ENCODE measurements around the gene CDK14.

The CDK14 gene

GRCh38 chr7:91088156-91088555 is 492.0 kb downstream of the CDK14 start:
- H3K27ac ChIP-seq (ENCODE audit: low read depth, low read length, severe bottlenecking): no peak overlapping the region
- no peaks in the 10 kb centered on the region for H3K36me3 ChIP-seq (ENCODE audit: control insufficient read depth, insufficient read depth, low read length)
- no peaks in the 10 kb centered on the region for H3K9me3 ChIP-seq (ENCODE audit: control insufficient read depth, low read length)
- WGBS, 2 experiments (ENCODE audit: insufficient coverage in 2 of 2): 56 to 64% methylated on average over 1 of the region's 1 CpG
- H3K4me1 ChIP-seq (ENCODE audit: control insufficient read depth, insufficient read depth, low read length, poor library complexity, severe bottlenecking): no peaks in the 10 kb centered on the region
- H3K4me3 ChIP-seq (ENCODE audit: extremely low read depth, insufficient read depth, low read length, poor library complexity, severe bottlenecking): no peak overlapping the region

- WGBS, 2 experiments (ENCODE audit: insufficient coverage in 2 of 2): no CpG with 5 or more reads among the region's 1 CpG
- Histone ChIP-seq H3K36me3 (ENCODE audit: control insufficient read depth, insufficient read depth, low read length) (no peaks in the 10 kb centered on the region), H3K4me3 (ENCODE audit: extremely low read depth, insufficient read depth, low read length, poor library complexity, severe bottlenecking) (no peak overlapping the region), H3K27ac (ENCODE audit: low read depth, low read length, severe bottlenecking) (no peak overlapping the region), H3K4me1 (ENCODE audit: control insufficient read depth, insufficient read depth, low read length, poor library complexity, severe bottlenecking) (no peaks in the 10 kb centered on the region), H3K9me3 (ENCODE audit: control insufficient read depth, low read length) (no peaks in the 10 kb centered on the region)
Measured at GRCh38 chr7:91088691-91089090, 492.6 kb downstream of the CDK14 start.

- Histone ChIP-seq H3K4me3 (ENCODE audit: extremely low read depth, insufficient read depth, low read length, poor library complexity, severe bottlenecking) (no peak overlapping the region), H3K4me1 (ENCODE audit: control insufficient read depth, insufficient read depth, low read length, poor library complexity, severe bottlenecking) (no peaks in the 10 kb centered on the region), H3K36me3 (ENCODE audit: control insufficient read depth, insufficient read depth, low read length) (no peaks in the 10 kb centered on the region), H3K27ac (ENCODE audit: low read depth, low read length, severe bottlenecking) (no peak overlapping the region), H3K9me3 (ENCODE audit: control insufficient read depth, low read length) (no peaks in the 10 kb centered on the region)
- 14% methylated on average over 1 of the region's 5 CpGs; no CpG with 5 or more reads in 1 of the 2 experiments for WGBS, 2 experiments (ENCODE audit: insufficient coverage in 2 of 2)
Measured at GRCh38 chr7:91089382-91089963, 493.4 kb downstream of the CDK14 start.

- WGBS, 2 experiments (ENCODE audit: insufficient coverage in 2 of 2): 100% methylated on average over 1 to 2 of the region's 7 CpGs
- Histone ChIP-seq H3K9me3 (ENCODE audit: control insufficient read depth, low read length) (no peaks in the 10 kb centered on the region), H3K4me3 (ENCODE audit: extremely low read depth, insufficient read depth, low read length, poor library complexity, severe bottlenecking) (no peak overlapping the region), H3K4me1 (ENCODE audit: control insufficient read depth, insufficient read depth, low read length, poor library complexity, severe bottlenecking) (no peaks in the 10 kb centered on the region), H3K36me3 (ENCODE audit: control insufficient read depth, insufficient read depth, low read length) (no peaks in the 10 kb centered on the region), H3K27ac (ENCODE audit: low read depth, low read length, severe bottlenecking) (no peak overlapping the region)
Measured at GRCh38 chr7:91090684-91091083, 494.6 kb downstream of the CDK14 start.

- no peak overlapping the region for H3K4me3 ChIP-seq (ENCODE audit: extremely low read depth, insufficient read depth, low read length, poor library complexity, severe bottlenecking)
- no peaks in the 10 kb centered on the region for H3K4me1 ChIP-seq (ENCODE audit: control insufficient read depth, insufficient read depth, low read length, poor library complexity, severe bottlenecking)
- 94 to 100% methylated on average over 1 to 2 of the region's 4 CpGs for WGBS, 2 experiments (ENCODE audit: insufficient coverage in 2 of 2)
- H3K36me3 ChIP-seq (ENCODE audit: control insufficient read depth, insufficient read depth, low read length): no peaks in the 10 kb centered on the region
- no peaks in the 10 kb centered on the region for H3K9me3 ChIP-seq (ENCODE audit: control insufficient read depth, low read length)
- no peak overlapping the region for H3K27ac ChIP-seq (ENCODE audit: low read depth, low read length, severe bottlenecking)
Measured at GRCh38 chr7:91091631-91092030, 495.5 kb downstream of the CDK14 start.

- H3K36me3 ChIP-seq (ENCODE audit: control insufficient read depth, insufficient read depth, low read length): no peaks in the 10 kb centered on the region
- H3K9me3 ChIP-seq (ENCODE audit: control insufficient read depth, low read length): no peaks in the 10 kb centered on the region
- no peak overlapping the region for H3K4me3 ChIP-seq (ENCODE audit: extremely low read depth, insufficient read depth, low read length, poor library complexity, severe bottlenecking)
- no peak overlapping the region for H3K27ac ChIP-seq (ENCODE audit: low read depth, low read length, severe bottlenecking)
- 100% methylated on average over 3 of the region's 3 CpGs for WGBS, 2 experiments (ENCODE audit: insufficient coverage in 2 of 2)
- no peaks in the 10 kb centered on the region for H3K4me1 ChIP-seq (ENCODE audit: control insufficient read depth, insufficient read depth, low read length, poor library complexity, severe bottlenecking)
Measured at GRCh38 chr7:91093181-91093580, 497.1 kb downstream of the CDK14 start.

- no peak overlapping the region for H3K27ac ChIP-seq (ENCODE audit: low read depth, low read length, severe bottlenecking)
- 60% methylated on average over 1 of the region's 1 CpG; no CpG with 5 or more reads in 1 of the 2 experiments for WGBS, 2 experiments (ENCODE audit: insufficient coverage in 2 of 2)
Measured at GRCh38 chr7:91098566-91098965, 502.4 kb downstream of the CDK14 start.

GRCh38 chr7:91103363-91103762 is 507.2 kb downstream of the CDK14 start:
- Histone ChIP-seq H3K27ac (ENCODE audit: low read depth, low read length, severe bottlenecking) (no peak overlapping the region), H3K36me3 (ENCODE audit: control insufficient read depth, insufficient read depth, low read length) (peaks cover 6% of the 10 kb centered on the region), H3K9me3 (ENCODE audit: control insufficient read depth, low read length) (no peaks in the 10 kb centered on the region), H3K4me3 (ENCODE audit: extremely low read depth, insufficient read depth, low read length, poor library complexity, severe bottlenecking) (no peak overlapping the region), H3K4me1 (ENCODE audit: control insufficient read depth, insufficient read depth, low read length, poor library complexity, severe bottlenecking) (no peaks in the 10 kb centered on the region)
- WGBS, 2 experiments (ENCODE audit: insufficient coverage in 2 of 2): 88 to 100% methylated on average over 1 of the region's 1 CpG

More at GRCh38 chr7:91098566-91098965, 502.4 kb downstream of the CDK14 start:
- Histone ChIP-seq H3K36me3 (ENCODE audit: control insufficient read depth, insufficient read depth, low read length) (no peaks in the 10 kb centered on the region), H3K4me1 (ENCODE audit: control insufficient read depth, insufficient read depth, low read length, poor library complexity, severe bottlenecking) (no peaks in the 10 kb centered on the region), H3K9me3 (ENCODE audit: control insufficient read depth, low read length) (no peaks in the 10 kb centered on the region), H3K4me3 (ENCODE audit: extremely low read depth, insufficient read depth, low read length, poor library complexity, severe bottlenecking) (no peak overlapping the region)

- Histone ChIP-seq H3K4me3 (ENCODE audit: extremely low read depth, insufficient read depth, low read length, poor library complexity, severe bottlenecking) (no peak overlapping the region), H3K36me3 (ENCODE audit: control insufficient read depth, insufficient read depth, low read length) (peaks cover 6% of the 10 kb centered on the region), H3K27ac (ENCODE audit: low read depth, low read length, severe bottlenecking) (no peak overlapping the region), H3K4me1 (ENCODE audit: control insufficient read depth, insufficient read depth, low read length, poor library complexity, severe bottlenecking) (no peaks in the 10 kb centered on the region), H3K9me3 (ENCODE audit: control insufficient read depth, low read length) (no peaks in the 10 kb centered on the region)
- 80 to 100% methylated on average over 1 of the region's 3 CpGs for WGBS, 2 experiments (ENCODE audit: insufficient coverage in 2 of 2)
Measured at GRCh38 chr7:91107460-91107859, 511.3 kb downstream of the CDK14 start.

- H3K9me3 ChIP-seq (ENCODE audit: control insufficient read depth, low read length): no peaks in the 10 kb centered on the region
- peaks cover 10% of the 10 kb centered on the region for H3K36me3 ChIP-seq (ENCODE audit: control insufficient read depth, insufficient read depth, low read length)
- H3K4me1 ChIP-seq (ENCODE audit: control insufficient read depth, insufficient read depth, low read length, poor library complexity, severe bottlenecking): no peaks in the 10 kb centered on the region
- H3K27ac ChIP-seq (ENCODE audit: low read depth, low read length, severe bottlenecking): no peak overlapping the region
- WGBS, 2 experiments (ENCODE audit: insufficient coverage in 2 of 2): no CpG with 5 or more reads among the region's 3 CpGs
- no peak overlapping the region for H3K4me3 ChIP-seq (ENCODE audit: extremely low read depth, insufficient read depth, low read length, poor library complexity, severe bottlenecking)
Measured at GRCh38 chr7:91109200-91109599, 513.1 kb downstream of the CDK14 start.

GRCh38 chr7:91112902-91113341 is 516.8 kb downstream of the CDK14 start:
- Histone ChIP-seq H3K4me3 (ENCODE audit: extremely low read depth, insufficient read depth, low read length, poor library complexity, severe bottlenecking) (no peak overlapping the region), H3K4me1 (ENCODE audit: control insufficient read depth, insufficient read depth, low read length, poor library complexity, severe bottlenecking) (no peaks in the 10 kb centered on the region), H3K27ac (ENCODE audit: low read depth, low read length, severe bottlenecking) (no peak overlapping the region), H3K36me3 (ENCODE audit: control insufficient read depth, insufficient read depth, low read length) (peaks cover 31% of the 10 kb centered on the region), H3K9me3 (ENCODE audit: control insufficient read depth, low read length) (no peaks in the 10 kb centered on the region)
- WGBS, 2 experiments (ENCODE audit: insufficient coverage in 2 of 2): 93 to 100% methylated on average over 1 to 2 of the region's 2 CpGs

All from mesodermal cell (in vitro differentiated cells).